GM18508 (cell line): ENCODE measurements around the gene CCHCR1.
"Not testable (repeated sequence)": the region's sequence is repeated elsewhere in the genome, so short reads cannot be mapped to it uniquely, and the experiment has no call there.

Experiments
- ATAC-seq: cut with Tn5 transposase; IDR thresholded peaks from one replicate; pipeline ENCODE4 v1.9.1; 2021; ENCODE audit warnings: moderate number of reproducible peaks; ENCODE audit not compliant: insufficient read depth, unreplicated experiment

The CCHCR1 gene, protein sequence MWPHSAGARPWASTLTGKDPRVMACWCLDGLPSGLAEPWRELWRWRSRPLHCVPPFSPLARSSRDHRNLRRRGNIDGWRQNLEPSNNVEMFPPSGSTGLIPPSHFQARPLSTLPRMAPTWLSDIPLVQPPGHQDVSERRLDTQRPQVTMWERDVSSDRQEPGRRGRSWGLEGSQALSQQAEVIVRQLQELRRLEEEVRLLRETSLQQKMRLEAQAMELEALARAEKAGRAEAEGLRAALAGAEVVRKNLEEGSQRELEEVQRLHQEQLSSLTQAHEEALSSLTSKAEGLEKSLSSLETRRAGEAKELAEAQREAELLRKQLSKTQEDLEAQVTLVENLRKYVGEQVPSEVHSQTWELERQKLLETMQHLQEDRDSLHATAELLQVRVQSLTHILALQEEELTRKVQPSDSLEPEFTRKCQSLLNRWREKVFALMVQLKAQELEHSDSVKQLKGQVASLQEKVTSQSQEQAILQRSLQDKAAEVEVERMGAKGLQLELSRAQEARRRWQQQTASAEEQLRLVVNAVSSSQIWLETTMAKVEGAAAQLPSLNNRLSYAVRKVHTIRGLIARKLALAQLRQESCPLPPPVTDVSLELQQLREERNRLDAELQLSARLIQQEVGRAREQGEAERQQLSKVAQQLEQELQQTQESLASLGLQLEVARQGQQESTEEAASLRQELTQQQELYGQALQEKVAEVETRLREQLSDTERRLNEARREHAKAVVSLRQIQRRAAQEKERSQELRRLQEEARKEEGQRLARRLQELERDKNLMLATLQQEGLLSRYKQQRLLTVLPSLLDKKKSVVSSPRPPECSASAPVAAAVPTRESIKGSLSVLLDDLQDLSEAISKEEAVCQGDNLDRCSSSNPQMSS

DNA sequence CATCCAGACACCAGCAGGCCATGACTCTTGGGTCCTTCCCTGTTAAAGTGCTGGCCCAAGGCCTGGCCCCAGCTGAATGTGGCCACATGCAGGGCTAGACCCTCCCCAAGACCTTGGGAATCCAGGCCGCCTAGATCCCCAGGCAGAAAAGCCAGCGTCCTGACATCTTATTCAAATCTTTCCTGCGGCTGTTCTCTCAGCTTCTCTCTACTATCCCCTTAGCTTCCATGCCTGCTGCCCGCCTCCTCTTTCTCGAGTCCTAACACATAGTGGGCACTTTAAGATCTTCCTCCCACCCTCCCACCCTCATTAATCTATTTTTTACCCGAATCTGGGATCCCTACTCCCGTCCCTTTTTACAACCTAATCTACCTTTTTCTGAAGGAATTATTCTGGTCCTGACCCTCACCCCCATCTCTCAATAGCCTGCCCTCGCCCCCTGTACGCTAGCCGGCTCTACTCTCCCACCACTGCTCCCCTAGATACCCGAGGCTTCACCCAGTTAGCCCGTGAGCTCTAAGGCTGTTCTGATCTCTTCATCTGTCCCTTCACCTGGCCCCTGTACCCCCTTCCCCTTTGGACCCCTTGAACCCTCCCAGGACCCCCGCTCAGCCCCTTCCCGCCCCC is at the start of gene CCHCR1:
CCHCR1 (minus strand) TSS at position 290 of the 627 bp plus-strand sequence; CDS start at position 88, 202 bp downstream.
- no peak for ATAC-seq

DNA sequence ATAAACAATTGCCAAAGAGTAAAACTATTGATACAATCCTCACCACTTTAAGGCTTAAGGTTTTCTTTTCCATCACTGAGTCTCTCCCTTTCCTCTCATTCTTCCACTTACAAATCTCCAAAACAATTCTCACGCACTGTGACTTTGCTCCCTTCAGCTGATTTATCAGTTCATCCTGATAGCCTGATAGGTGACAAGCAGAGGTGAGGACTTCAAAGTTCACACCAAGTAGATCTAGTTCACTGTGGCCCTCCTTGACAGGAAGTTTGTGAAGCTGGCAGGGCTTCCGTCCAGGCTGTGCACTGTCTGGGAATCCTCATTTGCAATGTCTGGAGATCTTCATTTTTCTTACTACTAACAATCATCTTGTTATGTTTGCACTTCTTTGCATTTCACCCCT is 48.0 kb upstream of the CCHCR1 start:
- no peak for ATAC-seq

DNA sequence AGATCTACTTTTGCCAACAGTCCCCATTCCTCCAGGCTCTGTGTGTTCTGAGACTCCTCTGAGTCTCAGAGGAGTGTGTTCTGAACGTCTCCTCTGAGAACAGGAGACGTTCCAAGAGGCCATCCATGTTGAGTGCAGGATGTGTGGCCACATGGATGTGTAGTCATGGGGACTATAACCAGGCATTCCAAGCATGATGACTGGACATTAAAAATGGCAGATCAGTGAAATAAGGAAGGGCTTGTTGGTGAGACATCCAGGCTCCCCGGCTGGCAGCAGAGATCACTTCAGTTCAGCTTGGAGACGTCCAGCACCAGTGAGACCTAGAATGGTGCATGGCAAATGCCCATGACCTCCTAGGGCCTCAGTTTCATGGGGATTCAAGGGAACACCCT is 47.1 kb upstream of the CCHCR1 start:
- ATAC-seq: no peak

DNA sequence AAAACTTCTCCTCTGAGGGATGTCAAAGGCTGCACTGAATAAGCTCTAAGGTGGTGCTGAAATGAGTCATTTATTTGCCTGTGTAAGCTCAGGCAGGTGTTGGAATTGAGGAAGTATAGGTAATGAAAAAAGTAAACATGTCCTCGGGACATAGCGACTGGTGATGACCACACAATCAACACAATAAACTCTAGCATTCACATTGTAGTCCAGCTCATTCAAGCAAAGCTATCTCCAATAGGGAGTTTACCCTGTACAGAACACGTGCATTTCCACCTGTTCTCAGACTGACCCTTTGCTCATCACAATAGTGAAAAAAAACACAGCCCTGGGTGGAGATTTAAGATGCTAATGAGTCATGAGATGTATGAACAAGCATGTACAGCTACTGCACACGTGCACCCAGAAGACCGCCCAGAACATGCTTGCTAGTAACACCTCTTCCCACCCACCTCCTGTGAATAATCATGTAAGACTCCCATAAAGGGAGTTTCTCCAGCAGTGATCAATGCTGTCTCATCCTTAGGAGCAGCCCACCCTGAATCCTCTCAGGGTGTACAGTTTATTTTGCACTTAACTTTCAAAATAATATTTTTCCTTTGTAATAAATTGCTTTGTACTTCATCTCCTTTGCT is 45.9 kb upstream of the CCHCR1 start:
- peak; percentile 42 for ATAC-seq

DNA sequence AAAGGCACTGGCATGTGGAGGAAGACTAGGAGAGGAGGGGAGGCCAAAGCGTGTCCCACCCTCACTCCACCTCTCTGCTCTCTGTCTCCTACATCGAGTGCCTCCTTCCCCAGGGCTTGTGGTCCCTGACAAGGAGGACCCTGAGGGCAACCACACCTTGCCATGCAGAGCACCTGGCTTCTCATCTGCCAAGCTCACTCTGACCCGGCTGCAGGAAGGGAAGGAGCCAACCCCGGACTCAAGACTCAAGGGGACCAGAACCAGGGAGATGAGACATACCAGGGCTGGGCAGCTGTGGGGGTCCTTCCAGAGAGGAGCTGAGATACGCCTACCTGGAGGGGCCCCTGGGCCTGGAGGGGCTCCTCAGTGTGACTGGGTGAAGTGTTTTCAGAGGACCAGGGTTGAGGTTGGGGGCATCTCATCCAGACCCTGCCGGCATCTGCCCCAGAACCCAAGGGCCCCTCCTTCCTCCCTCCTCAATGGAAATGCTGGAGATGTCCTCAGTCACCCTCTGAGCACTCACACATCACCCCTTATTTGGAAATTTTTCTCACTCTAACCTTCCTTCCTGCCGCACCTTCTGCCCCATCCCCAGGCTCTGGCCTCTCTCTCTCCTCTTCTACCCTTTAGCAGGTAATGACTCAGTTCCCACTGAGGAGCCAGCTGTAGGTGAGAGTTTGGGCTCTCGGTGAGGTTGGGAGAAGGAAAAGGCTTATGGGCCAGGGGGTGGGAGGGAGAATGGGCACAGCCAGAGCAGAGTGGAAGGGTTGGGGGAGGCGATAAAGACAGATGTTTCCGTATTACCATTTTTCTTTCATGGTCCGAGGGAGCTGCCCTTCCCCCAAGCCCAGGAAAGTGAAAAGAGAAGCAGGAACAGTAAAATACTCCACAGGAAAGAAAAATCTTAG is 44.9 kb upstream of the CCHCR1 start:
- no peak for ATAC-seq

DNA sequence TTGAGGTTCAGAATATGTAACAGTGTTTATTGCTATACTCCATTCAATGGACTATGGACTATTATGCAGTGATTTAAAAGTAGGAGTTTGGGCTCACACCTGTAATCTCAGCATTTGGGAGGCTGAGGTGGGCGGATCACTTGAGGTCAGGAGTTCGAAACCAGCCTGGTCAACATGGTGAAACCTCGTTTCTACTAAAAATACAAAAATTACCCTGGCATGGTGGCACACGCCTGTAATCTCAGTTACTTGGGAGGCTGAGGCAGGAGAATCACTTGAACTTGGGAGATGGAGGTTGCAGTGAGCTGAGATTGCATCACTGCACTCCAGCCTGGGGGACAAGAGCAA is 41.5 kb upstream of the CCHCR1 start:
- ATAC-seq: not testable (repeated sequence)

DNA sequence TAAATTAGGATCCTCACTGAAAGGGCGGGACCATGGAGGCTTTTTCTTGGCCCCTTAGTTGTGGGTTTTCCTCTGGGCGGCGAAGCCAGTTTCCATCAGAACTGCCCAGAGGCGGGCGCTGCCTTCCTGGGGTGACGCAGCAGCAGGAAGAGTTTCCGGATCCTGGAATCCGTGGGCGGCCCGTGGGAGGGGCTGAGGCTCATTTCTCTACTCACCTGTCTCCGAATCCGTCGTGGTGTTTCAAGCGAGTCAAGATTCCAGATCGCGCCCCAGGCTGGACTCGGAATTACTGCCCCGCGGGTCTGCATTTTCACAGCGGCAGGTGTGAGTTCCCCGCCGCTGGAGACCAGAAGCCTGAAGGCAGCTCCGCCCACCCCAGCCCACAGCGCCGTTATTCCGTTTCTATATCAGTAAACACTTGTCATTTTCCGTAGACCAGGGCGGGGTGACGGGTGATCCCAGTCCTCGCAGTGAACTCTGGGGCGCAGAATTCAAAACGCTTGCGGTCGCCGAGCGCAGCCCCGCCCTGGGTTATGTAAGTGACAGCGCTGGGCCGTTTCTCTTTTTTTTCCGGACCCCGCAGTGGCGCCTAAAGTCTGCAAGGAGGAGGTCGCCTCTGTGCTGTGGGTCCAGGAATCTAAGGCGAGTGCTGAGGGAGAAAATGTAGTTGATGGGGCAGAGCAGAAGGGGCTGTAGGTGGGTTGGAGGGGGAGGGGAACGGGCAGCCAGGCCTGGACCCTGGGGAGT is 40.1 kb upstream of the CCHCR1 start:
- no peak for ATAC-seq

DNA sequence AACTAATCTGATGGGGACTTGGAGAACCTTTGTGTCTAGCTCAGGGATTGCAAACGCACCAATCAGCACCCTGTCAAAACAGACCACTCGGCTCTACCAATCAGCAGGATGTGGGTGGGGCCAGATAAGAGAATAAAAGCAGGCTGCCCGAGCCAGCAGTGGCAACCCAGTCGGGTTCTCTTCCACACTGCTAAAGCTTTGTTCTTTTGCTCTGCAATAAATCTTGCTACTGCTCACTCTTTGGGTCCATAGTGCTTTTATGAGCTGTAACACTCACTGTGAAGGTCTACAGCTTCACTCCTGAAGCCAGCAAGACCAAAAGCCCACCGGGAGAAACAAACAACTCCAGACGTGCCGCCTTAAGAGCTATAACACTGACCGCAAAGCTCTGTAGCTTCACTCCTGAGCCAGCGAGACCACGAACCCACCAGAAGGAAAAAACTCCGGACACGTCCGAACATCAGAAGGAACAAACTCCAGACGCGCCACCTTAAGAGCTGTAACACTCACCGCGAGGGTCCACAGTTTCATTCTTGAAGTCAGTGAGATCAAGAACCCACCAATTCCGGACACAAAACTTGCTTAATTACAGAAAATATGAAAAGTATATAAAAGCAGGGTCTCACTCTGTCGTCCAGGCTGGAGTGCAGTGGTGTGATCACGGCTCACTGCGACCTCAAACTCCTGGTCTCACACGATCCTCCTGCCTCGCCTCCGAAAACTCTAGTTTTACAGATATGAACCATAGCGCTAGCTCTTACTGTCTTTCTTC is 38.8 kb upstream of the CCHCR1 start:
- ATAC-seq: not testable (repeated sequence)

DNA sequence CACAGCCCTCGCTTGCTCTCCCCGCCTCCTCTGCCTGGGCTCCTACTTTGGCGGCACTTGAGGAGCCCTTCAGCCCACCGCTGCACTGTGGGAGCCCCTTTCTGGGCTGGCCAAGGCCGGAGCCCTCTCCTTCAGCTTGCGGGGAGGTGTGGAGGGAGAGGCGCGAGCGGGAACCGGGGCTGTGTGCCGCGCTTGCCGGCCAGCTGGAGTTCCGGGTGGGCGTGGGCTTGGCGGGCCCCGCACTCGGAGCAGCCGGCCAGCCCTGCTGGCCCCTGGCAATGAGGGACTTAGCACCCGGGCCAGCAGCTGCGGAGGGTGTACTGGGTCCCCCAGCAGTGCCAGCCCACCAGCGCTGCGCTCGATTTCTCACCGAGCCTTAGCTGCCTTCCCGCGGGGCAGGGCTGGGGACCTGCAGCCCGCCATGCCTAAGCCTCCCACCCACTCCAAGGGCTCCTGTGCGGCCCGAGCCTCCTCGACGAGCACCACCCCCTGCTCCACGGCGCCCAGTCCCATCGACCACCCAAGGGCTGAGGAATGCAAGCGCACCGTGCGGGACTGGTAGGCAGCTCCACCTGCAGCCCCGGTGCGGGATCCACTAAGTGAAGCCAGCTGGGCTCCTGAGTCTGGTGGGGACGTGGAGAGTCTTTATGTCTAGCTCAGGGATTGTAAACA is 37.8 kb upstream of the CCHCR1 start:
- ATAC-seq: not testable (repeated sequence)

DNA sequence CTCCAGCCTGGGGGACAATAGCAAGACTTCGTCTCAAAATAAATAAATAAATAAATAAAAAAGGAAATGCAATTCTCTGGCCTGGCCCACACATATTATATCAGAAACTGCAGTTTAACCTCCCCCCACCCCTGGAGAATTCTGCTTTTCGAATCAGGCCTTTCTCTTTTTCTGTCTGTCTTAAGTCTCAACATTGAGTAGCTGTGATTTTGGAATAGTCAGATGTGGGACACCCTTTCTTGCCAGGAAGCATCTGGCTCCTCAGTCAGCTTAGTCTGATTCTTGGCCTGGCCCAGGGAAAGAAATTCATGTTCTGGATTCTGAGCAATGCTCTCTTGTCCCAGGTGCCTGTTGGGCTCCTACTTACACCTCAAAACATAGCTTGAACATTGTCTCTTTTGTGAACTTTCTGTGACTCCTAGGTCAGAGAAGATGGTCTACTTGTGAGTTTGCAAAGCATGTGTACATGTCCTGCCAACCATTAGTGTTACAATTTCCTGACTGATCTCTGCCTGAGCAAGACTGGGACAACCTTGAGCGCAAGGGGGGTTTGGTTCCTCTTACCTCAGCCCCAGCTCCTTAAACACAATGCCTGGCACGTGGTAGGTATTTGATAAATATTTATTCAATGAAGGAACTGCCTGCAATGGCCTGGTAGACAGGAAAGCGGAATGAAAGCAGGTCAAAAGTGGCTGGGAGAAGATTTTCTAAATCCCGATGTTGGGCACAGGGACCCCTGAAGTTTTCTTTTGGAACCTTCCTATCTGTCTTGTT is 36.6 kb upstream of the CCHCR1 start:
- ATAC-seq: no peak

DNA sequence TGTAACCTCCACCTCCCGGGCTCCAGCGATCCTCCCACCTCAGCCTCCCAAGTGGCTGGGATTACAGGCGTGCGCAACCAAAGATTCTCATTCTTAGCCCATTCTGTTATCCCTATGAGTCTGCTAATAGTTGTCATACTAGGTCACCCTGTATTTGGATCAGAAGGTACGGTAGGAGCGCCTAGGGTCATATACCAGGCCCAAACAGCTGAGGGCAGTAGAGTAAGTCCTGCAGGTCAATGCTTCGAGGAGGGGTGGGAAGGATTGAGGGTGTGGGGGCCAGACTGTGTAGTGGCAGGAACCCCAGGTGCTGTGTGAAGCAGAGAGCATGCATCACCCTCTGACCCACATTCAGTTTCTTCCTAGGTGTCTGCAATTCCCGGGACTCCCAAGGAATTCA is 35.6 kb upstream of the CCHCR1 start:
- ATAC-seq: no peak

DNA sequence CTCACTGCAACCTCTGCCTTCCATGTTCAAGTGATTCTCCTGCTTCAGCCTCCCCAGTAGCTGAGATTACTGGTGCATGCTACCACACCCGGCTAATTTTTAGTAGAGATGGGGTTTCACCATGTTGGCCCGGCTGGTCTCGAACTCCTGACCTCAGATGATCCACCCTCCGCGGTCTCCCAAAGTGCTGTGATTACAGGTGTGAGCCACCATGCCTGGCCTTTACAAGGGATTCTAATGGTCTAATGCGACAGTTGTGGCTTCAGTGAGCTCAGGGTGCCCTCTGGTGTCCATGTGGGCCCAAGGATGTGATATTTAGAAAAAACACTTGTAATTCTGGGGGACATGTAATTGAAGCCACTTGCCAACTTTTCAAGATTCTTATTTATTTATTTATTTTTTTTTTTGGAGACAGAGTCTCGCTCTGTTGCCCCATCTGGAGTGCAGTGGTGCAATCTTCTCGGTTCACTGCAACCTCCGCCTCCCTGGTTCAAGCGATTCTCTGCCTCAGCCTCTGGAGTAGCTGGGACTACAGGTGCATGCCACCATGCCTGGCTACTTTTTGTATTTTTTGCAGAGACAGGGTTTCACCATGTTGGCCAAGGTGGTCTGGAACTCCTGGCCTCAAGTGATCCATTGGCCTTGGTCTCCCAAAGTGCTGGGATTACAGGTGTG is 35.0 kb upstream of the CCHCR1 start:
- not testable (repeated sequence) for ATAC-seq

DNA sequence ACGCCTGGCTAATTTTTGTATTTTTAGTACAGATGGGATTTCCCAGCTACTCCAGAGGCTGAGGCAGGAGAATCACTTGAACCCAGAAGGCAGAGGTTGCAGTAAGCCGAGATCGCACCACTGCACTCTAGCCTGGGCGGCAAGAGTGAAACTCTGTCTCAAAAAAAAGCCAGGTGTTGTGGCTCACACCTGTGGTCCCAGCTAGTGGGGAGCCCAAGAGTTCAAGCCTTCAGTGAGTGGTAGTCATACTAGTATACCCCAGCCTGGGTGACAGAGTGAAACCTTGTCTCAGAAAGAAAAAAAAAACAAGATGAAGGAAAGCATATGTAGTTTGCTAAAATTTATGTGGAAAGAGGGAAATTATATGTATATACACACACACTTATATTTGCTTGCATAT is 32.9 kb upstream of the CCHCR1 start:
- ATAC-seq: no peak

DNA sequence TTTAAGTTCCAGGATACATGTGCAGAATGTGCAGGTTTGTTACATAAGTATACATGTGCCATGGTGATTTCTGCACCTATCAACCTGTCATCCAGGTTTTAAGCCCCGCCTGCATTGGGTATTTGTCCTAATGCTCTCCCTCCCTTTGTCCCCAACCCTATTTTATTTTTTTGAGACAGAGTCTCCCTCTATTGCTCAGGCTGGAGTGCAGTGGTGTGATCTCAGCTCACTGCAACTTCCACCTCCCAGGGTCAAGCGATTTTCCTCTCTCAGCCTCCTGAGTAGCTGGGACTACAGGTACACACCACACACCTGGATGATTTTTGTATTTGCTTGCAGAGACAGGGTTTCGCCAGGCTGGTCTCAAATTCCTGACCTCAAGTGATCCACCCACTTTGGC is 31.6 kb upstream of the CCHCR1 start:
- ATAC-seq: not testable (repeated sequence)

DNA sequence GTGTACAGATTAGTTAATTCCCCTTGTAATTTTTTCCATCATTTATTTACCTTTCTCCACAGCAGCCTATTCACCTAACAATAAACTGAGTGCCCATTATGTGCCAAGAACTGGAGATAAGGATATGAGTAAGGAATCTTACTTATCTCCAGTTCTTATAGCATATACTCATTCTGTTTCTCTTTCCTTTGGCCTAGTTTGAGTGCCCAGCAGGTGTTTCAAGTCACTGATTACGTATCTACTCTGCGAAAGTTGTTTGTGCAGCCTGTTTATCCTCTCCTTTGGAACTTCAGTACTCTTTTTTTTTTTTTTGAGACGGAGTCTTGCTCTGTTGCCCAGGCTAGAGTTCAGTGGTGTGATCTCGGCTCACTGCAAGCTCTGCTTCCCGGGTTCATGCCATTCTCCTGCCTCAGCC is 30.2 kb upstream of the CCHCR1 start:
- ATAC-seq: no peak

DNA sequence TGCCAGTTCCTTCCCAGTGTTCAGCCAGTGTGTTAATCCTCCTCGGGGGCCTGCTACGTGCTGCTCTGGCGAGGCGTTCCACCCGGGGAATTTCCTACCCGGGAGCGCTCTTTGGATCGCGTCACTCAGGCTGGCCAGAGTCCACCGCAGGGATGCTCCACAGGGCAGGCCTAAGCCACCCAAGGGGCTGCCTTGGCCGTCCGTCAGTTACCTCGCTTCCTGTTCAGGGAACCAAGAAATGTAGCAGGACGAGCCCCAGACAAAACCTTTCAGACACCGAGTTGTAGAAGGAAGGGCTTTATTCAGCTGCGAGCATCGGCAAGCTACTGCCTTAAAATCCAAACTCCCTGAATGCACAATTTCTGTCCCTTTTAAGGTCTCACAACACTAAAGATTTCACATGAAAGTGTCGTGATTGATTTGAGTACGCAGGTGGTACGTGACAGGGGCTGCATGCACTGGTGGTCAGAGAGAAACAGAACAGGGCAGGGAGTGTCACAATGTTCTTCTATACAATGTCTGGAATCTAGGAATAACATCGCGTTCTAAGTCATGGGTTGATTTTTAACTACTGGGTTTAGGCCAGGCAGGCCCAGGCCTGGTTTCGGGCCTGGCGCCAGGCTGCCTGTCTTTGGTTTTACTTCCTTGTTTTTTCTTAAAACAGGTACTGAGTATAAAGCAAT is 28.6 kb upstream of the CCHCR1 start:
- no peak for ATAC-seq
